ENCODE results near the gene KCTD20.
"Not testable (repeated sequence)": the region's sequence is repeated elsewhere in the genome, so short reads cannot be mapped to it uniquely, and the experiment has no call there.

Gene KCTD20

GRCh38 chr6:36442671-36443470, at the start of gene KCTD20, which contains the start of gene PXT1:
Gene KCTD20, plus strand, starts transcription at chr6:36443000. Its CDS starts 27,098 bp downstream, at chr6:36470098.
Gene PXT1, minus strand, starts transcription at chr6:36442854. Its CDS starts 16,772 bp downstream, at chr6:36426082.
- peak; percentile 40 for DNase-seq

GRCh38 chr6:36399970-36400369, 42.8 kb upstream of the KCTD20 start:
- no peak for DNase-seq

GRCh38 chr6:36402481-36402880, 40.3 kb upstream of the KCTD20 start:
- no peak for DNase-seq

- DNase-seq, result no peak
Measured at GRCh38 chr6:36404164-36404563, 38.6 kb upstream of the KCTD20 start.

- not testable (repeated sequence) for DNase-seq
Measured at GRCh38 chr6:36409718-36410117, 33.1 kb upstream of the KCTD20 start.

GRCh38 chr6:36413489-36414480, 29.0 kb upstream of the KCTD20 start:
- DNase-seq, result no peak

GRCh38 chr6:36414481-36414880, 28.3 kb upstream of the KCTD20 start:
- DNase-seq, result no peak

GRCh38 chr6:36418558-36418957, 24.2 kb upstream of the KCTD20 start:
- no peak for DNase-seq

GRCh38 chr6:36419310-36419709, 23.5 kb upstream of the KCTD20 start:
- no peak for DNase-seq

GRCh38 chr6:36422714-36423100, 20.1 kb upstream of the KCTD20 start:
- DNase-seq, result no peak

GRCh38 chr6:36423101-36423824, 19.5 kb upstream of the KCTD20 start:
- peak; percentile 82 for DNase-seq

GRCh38 chr6:36426622-36427021, 16.2 kb upstream of the KCTD20 start:
- no peak for DNase-seq

- no peak for DNase-seq
Measured at GRCh38 chr6:36428911-36429310, 13.9 kb upstream of the KCTD20 start.

GRCh38 chr6:36430351-36430750, 12.4 kb upstream of the KCTD20 start:
- DNase-seq, result no peak

GRCh38 chr6:36431197-36431596, 11.6 kb upstream of the KCTD20 start:
- no peak for DNase-seq

GRCh38 chr6:36432151-36432671, 10.6 kb upstream of the KCTD20 start:
- DNase-seq, result no peak

GRCh38 chr6:36436466-36436865, 6.3 kb upstream of the KCTD20 start:
- DNase-seq, result no peak

- peak; percentile 75 for DNase-seq
Measured at GRCh38 chr6:36441307-36441894, 1.4 kb upstream of the KCTD20 start.

- no peak for DNase-seq
Measured at GRCh38 chr6:36442103-36442670, 613 bp upstream of the KCTD20 start.

GRCh38 chr6:36443471-36444428, 950 bp downstream of the KCTD20 start:
- no peak for DNase-seq

GRCh38 chr6:36444470-36444869, 1.7 kb downstream of the KCTD20 start:
- DNase-seq, result no peak
